Stomach smooth muscle (tissue), 2 donors: Measurements from ENCODE around the gene POLA2.
A peak's percentile ranks its signal among the peaks of the same experiment; 100 is the strongest.
"Not testable (repeated sequence)": the region's sequence is repeated elsewhere in the genome, so short reads cannot be mapped to it uniquely, and the experiment has no call there.

Source experiments
- H3K27ac ChIP-seq: one replicate; pipeline ENCODE4 v1.7.0; 2013; ENCODE audit warnings: mild to moderate bottlenecking, low read length, inconsistent platforms
- H3K27me3 ChIP-seq, 2 donors: one replicate each; pipeline ENCODE4 v1.7.0; 2013; ENCODE audit warnings: low read length in 2 of 2; ENCODE audit not compliant: insufficient read depth in 2 of 2, control insufficient read depth in 1 of 2
- H3K36me3 ChIP-seq, 2 donors: one replicate each; pipeline ENCODE4 v1.7.0; 2013; ENCODE audit warnings: low read length in 2 of 2; ENCODE audit not compliant: control insufficient read depth in 2 of 2, insufficient read depth in 2 of 2
- H3K4me1 ChIP-seq: one replicate; pipeline ENCODE4 v1.7.0; 2013; ENCODE audit warnings: low read length; ENCODE audit not compliant: control insufficient read depth, insufficient read depth
- H3K4me3 ChIP-seq, 2 donors: one replicate each; pipeline ENCODE4 v1.7.0; 2013; ENCODE audit warnings: low read length in 2 of 2
- H3K9ac ChIP-seq, 2 donors: one replicate each; pipeline ENCODE4 v1.7.0; 2013; ENCODE audit warnings: low read length in 2 of 2, mild to moderate bottlenecking in 1 of 2
- H3K9me3 ChIP-seq, 2 donors: one replicate each; pipeline ENCODE4 v1.7.0; 2013; ENCODE audit warnings: low read length in 2 of 2; ENCODE audit not compliant: control insufficient read depth in 2 of 2
- donor health status: healthy.
- donor health status: Pancreatic carcinoma.

The POLA2 gene

GRCh38 chr11:65243797-65244196 is 18.0 kb upstream of the POLA2 start:
- Histone ChIP-seq H3K4me3 (no peak overlapping the region), H3K27ac (no peak overlapping the region), H3K9ac (no peak overlapping the region), H3K9me3 (no peaks in the 10 kb centered on the region), H3K4me1 (no peaks in the 10 kb centered on the region), H3K27me3 (no peaks in the 10 kb centered on the region), H3K36me3 (no peaks in the 10 kb centered on the region)

- not testable (repeated sequence) for H3K4me1 ChIP-seq, H3K4me3 ChIP-seq, H3K9me3 ChIP-seq, H3K9ac ChIP-seq, H3K27me3 ChIP-seq, H3K27ac ChIP-seq, H3K36me3 ChIP-seq
Observed at GRCh38 chr11:65245046-65245445, 16.7 kb upstream of the POLA2 start.

GRCh38 chr11:65246506-65246905 is 15.3 kb upstream of the POLA2 start:
- Histone ChIP-seq H3K9me3 (no peaks in the 10 kb centered on the region), H3K36me3 (no peaks in the 10 kb centered on the region), H3K27ac (no peak overlapping the region), H3K4me1 (no peaks in the 10 kb centered on the region), H3K9ac (no peak overlapping the region), H3K27me3 (no peaks in the 10 kb centered on the region), H3K4me3 (no peak overlapping the region)

- H3K9ac ChIP-seq, H3K27ac ChIP-seq, H3K9me3 ChIP-seq, H3K4me1 ChIP-seq, H3K36me3 ChIP-seq, H3K27me3 ChIP-seq, H3K4me3 ChIP-seq: not testable (repeated sequence)
Observed at GRCh38 chr11:65248184-65248710, 13.5 kb upstream of the POLA2 start.

GRCh38 chr11:65251476-65251875 is 10.3 kb upstream of the POLA2 start:
- H3K27ac ChIP-seq, result no peak overlapping the region
- H3K9ac ChIP-seq, result no peak overlapping the region
- no peak overlapping the region for H3K4me3 ChIP-seq
- H3K9me3 ChIP-seq, result no peaks in the 10 kb centered on the region
- H3K36me3 ChIP-seq, result no peaks in the 10 kb centered on the region
- H3K27me3 ChIP-seq, result no peaks in the 10 kb centered on the region
- H3K4me1 ChIP-seq, result no peaks in the 10 kb centered on the region

- Histone ChIP-seq H3K4me3 (no peak overlapping the region), H3K9me3 (no peaks in the 10 kb centered on the region), H3K36me3 (no peaks in the 10 kb centered on the region), H3K27ac (no peak overlapping the region), H3K27me3 (no peaks in the 10 kb centered on the region), H3K4me1 (no peaks in the 10 kb centered on the region), H3K9ac (no peak overlapping the region)
Observed at GRCh38 chr11:65254724-65255123, 7.0 kb upstream of the POLA2 start.

GRCh38 chr11:65258988-65259387 is 2.8 kb upstream of the POLA2 start:
- Histone ChIP-seq H3K9me3 (no peaks in the 10 kb centered on the region), H3K9ac (no peak overlapping the region), H3K4me1 (peaks cover 18% of the 10 kb centered on the region), H3K27ac (no peak overlapping the region), H3K27me3 (no peaks in the 10 kb centered on the region), H3K4me3 (no peak overlapping the region), H3K36me3 (no peaks in the 10 kb centered on the region)

- Histone ChIP-seq H3K9me3 (no peaks in the 10 kb centered on the region), H3K27me3 (no peaks in the 10 kb centered on the region), H3K27ac (no peak overlapping the region), H3K4me3 (no peak overlapping the region), H3K9ac (no peak overlapping the region), H3K4me1 (peaks cover 18% of the 10 kb centered on the region), H3K36me3 (no peaks in the 10 kb centered on the region)
Observed at GRCh38 chr11:65260302-65260701, 1.5 kb upstream of the POLA2 start.

GRCh38 chr11:65260756-65261590 is 789 bp upstream of the POLA2 start:
- peak overlapping the region; percentile 84 to 99 for H3K9ac ChIP-seq
- H3K27me3 ChIP-seq, result no peaks in the 10 kb centered on the region
- no peaks in the 10 kb centered on the region for H3K9me3 ChIP-seq
- H3K4me1 ChIP-seq, result peaks cover 18% of the 10 kb centered on the region
- H3K27ac ChIP-seq, result peak overlapping the region; percentile 91
- H3K36me3 ChIP-seq, result no peaks in the 10 kb centered on the region
- H3K4me3 ChIP-seq, result peak overlapping the region; percentile 69 to 90

- Histone ChIP-seq H3K9ac (peak overlapping the region; percentile 84), H3K27ac (peak overlapping the region; percentile 91)
Observed at GRCh38 chr11:65262381-65262680, 569 bp downstream of the POLA2 start.

GRCh38 chr11:65262776-65263175 is 1.0 kb downstream of the POLA2 start:
- H3K9ac ChIP-seq, result peak overlapping the region; percentile 84
- H3K27me3 ChIP-seq, result no peaks in the 10 kb centered on the region
- peaks cover 18% of the 10 kb centered on the region for H3K4me1 ChIP-seq
- H3K27ac ChIP-seq, result peak overlapping the region; percentile 91
- H3K36me3 ChIP-seq, result no peaks in the 10 kb centered on the region
- peak overlapping the region; percentile 69 to 90 for H3K4me3 ChIP-seq
- no peaks in the 10 kb centered on the region for H3K9me3 ChIP-seq

More at GRCh38 chr11:65262381-65262680, 569 bp downstream of the POLA2 start:
- H3K4me1 ChIP-seq, result peaks cover 18% of the 10 kb centered on the region
- H3K4me3 ChIP-seq, result peak overlapping the region; percentile 69 to 90
- no peaks in the 10 kb centered on the region for H3K27me3 ChIP-seq
- no peaks in the 10 kb centered on the region for H3K36me3 ChIP-seq
- H3K9me3 ChIP-seq, result no peaks in the 10 kb centered on the region
